Stimulated activated CD4-positive, alpha-beta T cell treated with anti-CD3 and anti-CD28 coated beads, TNF-alpha, amount 100 ng/mL, for 48 hours (primary cell): ENCODE data around the gene JAML.
A peak's percentile ranks its signal among the peaks of the same experiment; 100 is the strongest.

Experiments used
- DNase-seq, 3 donors: peaks; one replicate each; pipeline ENCODE4 v3.0.0-alpha.2; 2020; ENCODE audit warnings: low read depth in 3 of 3

JAML gene

DNA sequence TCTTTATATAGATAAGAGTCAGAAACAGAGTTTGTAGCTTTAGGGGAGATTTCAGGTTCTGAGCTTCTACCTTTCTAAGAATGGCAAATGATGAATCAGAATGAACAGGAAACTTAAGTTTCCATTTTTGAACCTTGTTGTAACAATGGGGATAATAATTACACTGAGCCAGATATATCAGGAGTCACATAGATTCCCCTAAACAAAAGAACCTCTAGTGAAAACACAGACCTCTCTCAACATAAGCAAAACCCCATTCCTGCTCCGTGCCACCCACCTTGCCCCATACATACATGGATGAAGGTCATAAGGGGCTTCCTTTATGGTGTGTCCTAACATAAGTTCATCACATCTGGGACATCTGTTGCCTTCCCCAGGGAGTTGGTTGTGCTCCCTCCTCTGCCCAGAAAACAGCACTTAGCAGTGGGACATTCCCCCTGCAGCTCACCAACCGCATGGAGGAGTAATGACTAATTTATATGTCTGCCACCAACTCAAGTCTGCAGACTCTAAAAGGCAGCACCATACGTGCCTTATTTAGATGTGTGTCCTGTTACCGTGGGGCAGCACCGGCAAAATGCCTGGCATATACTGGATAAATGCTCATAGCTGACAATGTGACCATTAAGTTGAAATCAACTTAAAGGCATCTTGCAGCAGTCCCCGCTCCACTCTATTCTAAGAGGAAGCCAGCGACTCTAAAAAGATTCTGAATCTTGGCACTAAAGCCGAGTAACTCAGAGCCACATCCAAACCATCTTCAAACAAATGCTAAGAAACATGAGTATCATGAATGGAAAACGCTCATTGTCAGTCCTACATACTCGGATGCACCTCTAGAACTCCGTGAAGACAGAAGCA, 8.0 kb downstream of the JAML start:
- peak in 2 of 3 donors; percentile 40 to 49 for DNase-seq

DNA sequence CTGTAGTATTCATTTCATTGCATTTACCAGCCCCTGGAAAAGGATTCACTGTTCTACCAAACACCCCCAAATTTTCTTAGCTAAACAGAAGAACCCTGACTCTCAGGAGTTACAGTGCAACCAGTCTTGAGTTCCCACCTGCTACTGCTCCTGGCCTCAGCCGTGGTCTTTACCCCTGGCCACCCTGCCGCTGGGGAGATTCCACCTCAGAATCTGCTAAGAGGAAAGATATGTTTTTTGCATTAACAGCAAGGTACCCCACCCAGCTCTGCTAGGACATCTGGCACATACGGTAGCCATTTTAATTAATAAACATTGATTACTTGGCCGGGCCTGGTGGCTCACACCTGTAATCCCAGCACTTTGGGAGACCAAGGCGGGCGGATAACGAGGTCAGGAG, 9.0 kb downstream of the JAML start:
- DNase-seq = no peak

DNA sequence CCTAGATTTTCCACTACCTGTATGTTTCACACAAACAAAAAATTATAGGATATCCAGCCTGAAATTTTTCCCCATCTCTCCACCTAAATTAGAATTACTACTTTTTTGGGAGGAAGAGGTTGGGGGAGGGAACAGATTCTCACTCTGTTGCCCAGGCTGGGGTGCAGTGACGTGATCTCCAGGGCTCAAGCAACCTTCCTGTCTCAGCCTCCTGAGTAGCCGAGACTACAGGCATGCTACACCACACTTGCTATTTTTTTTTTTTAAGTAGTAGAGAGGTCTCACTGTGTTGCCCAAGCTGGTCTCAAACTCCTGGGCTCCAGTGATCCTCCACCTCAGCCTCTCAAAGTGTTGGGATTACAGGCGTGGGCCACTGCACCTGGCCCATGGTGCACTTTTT, 9.5 kb downstream of the JAML start:
- DNase-seq = no peak

DNA sequence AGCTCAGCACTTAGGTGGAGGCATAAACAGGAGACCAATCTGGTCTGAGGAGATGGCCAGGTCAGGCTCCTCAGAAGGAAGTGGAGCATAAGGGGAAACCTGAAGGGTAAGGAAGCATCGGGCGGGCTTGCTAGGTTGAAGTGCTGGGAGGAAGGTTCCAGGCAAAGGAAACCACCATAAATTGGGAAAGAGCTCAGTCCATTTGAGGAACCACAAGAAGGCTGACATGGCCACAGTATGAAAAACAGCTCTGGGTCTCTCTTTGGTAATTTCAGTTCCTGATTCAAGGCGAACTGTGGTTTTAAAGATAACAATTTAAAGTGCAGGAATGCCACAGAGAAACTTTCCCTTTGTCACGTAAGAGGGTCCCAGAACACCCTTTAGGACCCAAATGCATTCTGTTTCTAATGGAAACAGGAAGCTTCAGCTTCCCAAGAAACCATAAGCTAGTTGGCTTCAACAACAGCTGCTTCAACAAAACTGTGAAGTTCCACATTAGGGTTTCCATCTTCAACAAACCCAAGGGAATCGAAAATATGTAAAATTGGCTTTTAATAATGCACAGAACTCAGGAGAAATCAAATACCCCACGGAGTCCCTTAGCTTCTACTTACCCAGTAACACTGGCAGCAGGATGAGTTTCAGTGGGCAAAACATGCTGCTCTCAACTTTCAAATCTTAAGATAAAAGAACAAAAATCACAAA, 10.4 kb downstream of the JAML start:
- no peak for DNase-seq

DNA sequence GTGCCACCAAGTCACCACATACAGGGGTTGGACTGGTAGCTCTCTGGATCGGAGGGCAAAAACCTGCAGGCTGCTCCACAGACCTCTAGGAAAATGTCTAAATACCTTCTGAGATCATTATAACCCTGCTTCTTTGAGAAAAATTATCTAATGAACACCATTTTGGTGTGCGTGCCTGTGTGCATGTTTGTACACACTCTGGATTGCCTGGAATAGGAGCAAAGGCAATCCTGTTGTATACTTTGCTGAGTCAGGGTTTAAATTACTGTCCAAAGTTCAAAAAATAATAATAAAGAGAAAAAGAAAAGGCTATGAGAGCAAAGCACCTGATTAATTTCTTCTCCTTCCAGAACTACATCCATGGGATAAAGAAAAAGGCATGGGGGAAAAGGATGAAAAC, 11.0 kb downstream of the JAML start:
- DNase-seq = no peak

DNA sequence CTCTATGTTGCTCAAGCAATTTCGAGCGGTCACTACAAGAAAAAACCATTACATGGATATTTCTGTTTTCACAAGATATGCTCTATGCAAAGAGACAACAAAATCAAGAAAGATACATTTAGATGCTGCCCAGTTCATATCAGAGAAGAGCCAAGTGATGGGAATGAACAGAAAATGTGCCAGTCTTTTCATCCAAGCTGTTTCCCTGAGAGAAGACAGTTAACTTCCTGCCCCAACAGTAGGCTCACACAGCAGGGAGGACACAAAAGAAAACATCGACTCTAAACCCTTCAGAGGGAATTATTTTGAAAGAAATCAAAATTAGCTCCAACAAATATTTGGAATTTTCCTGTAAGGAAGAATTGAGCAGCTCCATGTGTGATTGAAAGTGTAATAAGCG, 11.6 kb downstream of the JAML start:
- DNase-seq = no peak

DNA sequence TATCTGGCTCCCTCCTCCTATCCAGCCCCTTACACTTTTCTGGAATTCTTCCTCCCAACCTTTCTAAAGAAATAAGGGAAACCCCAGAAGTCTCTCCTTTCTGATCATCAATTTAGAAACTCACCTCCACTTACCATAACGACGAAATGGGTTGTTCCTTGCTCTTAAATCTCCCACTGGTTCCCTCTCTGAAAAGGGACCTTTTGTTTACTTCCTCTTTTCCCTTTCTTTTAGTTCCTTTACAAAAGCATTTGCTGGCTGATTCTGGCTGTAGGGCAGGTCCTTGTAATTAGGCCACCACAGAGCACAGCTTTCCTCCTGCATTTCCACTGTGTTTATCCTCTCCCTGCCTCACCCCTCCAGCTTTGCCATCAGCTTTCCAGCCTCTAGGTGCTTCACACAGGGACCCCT, 12.0 kb downstream of the JAML start:
- no peak for DNase-seq

DNA sequence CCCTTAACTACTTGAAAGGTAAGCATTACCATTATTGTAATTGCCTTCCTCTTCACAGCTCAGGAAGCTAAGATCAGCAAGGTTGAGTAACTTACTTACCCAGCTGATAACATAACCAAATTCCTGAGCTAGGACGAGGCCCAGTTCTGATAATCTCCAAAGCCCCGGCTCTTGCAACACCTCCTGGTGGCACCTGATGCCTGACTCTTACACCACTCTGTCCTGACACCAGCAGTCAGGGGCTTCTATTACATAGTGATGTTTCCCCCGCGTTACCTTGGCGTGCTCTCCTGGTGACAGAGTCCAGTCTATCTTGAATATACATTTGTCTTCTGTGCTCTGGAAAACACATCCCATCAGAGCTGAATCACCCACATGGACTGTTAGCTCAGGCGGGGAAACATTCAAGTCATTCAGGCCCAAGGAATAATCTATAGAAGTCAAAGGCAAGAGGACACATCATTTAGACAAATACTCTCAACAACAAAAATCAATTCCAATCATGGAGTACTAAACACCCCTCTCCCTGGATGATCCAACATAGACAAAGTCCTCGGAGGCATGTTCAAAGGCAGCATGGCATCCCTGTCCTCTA, 12.6 kb downstream of the JAML start:
- no peak for DNase-seq

DNA sequence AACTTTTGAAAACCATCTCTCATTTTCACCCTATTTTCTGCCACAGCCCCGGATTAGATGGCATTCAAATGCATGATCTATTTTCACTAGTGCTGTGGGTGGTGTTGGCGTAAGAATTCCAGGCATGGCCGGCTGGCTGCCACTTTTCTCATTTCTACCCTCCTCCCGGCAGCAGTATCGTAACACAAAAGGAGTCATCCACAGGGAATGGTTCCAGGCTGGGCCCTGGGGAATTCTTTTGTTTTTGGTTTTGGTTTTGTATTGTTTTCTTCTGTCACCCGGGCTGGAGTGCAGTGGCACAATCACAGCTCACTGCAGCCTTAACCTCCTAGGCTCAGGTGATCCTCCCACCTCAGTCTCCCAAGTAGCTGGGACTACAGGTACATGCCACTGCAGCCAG, 13.8 kb downstream of the JAML start:
- no peak for DNase-seq

DNA sequence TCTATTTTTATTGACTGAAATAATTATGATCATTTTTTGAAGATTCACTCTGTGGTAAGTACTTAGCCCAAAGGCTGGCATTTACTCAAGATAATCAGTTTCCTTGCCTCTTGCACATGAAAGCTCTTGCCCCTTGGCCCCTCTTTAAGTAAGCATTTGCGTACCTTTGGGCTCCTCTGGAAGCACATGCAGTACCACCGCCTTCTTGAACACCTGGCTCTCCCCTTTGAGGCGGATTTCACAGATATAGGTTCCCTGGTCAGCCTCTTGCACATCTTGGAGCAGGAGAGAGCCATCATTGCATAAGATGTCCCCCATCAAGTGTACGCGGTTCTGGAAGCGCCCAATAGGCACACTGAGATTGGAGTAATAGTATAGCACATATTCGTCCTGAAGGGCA, 14.5 kb downstream of the JAML start:
- no peak for DNase-seq

DNA sequence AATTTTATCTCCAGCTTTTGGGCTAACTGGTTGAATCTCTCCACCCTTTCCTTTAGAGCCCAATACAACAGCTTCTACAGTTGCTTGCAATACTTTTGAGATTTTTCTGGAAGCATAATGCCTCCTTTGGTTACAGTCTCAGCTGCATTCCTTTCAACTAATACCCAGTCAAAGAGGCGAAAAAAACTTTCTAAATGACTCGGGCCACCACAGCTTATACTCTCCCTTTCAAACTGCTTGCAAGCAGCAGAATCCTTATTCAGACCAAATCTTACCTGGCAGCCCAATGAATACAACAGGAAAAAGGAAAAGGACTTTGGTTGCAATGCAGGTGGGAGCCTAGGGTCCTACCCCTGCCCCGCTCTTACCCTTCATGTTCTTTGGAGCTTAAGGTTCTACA, 15.8 kb downstream of the JAML start:
- DNase-seq = no peak

DNA sequence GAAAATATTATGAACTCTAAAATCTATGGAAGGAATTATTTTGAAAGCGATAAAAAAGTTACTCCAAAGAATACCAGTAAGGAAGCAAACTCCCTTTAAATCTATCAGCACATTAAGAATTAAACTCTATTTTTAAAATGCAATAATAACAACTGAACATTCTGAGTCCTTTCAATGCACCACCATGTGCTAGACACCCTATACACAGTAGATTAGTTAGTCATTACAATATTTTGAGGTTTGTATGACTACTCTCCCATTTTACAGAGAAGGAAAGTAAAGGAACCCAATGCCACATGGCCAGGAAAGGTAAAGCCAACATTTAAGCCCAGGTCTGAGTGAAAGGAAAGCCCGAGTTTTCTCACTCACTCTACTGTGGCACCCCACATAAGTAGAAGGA, 17.7 kb downstream of the JAML start:
- DNase-seq = no peak

DNA sequence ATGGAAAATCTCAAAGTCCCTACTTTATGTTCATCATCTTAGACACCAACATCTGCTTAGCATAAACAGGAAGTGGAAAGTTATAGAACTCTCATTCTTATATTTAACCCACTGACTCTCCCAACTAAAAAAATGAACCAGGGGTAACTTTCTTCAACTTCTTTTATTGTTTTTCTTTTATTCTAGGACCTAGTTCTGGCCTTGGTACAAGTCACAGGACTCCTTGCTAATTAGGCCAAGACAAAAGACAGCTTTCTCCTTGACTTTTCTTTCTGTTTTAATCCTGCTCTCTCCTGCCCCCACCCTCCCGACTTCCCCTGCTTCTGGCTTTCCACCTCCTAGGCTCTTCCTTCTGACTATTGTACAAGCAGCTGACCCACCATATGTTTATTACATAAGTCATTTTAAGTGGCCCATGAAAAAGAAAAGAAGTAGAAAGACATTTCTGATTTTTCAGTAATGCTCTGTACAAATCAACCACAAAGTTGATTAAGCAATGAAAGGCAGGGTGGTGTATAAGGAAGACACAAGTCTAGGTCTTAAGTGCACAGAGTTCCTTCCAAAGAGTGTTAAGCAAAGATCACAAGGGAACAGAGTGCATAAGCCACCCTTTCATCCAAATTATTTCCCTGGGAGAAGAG, 18.3 kb downstream of the JAML start:
- DNase-seq = no peak

DNA sequence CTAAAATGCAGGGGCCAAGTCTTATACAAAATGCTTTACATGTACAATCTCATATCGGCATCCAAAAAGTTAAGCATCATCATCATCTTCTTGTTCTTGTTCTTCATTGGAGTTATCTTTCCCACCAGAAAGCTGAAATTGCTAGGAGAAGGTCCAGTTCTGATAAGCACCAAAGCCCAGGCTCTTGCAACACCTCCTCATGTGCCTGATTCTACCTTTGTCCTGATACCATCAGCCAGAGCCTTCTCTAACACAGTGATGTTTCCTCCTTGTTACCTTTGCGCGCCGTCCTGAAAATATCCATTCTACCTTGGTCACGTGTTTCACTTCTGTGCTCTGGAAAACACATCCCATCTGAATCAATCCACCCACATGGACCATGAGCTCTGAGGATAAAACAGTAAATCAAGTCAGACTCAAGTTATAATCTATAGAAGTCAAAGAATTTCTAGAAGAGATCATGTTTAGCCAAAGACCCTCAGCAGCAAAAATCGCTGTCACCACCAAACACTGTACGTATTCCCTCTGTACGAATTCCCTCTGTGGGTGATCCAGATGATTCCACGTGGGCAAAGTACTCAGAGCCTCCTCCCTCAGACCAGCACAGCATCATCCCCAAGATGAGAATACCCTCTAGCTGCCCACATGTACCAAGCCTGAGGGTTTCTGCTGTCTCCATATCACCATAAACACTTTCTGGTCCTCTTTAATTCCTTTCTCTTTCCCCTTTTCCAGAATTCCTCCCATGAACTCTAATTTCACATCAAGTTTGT, 19.0 kb downstream of the JAML start:
- no peak for DNase-seq

DNA sequence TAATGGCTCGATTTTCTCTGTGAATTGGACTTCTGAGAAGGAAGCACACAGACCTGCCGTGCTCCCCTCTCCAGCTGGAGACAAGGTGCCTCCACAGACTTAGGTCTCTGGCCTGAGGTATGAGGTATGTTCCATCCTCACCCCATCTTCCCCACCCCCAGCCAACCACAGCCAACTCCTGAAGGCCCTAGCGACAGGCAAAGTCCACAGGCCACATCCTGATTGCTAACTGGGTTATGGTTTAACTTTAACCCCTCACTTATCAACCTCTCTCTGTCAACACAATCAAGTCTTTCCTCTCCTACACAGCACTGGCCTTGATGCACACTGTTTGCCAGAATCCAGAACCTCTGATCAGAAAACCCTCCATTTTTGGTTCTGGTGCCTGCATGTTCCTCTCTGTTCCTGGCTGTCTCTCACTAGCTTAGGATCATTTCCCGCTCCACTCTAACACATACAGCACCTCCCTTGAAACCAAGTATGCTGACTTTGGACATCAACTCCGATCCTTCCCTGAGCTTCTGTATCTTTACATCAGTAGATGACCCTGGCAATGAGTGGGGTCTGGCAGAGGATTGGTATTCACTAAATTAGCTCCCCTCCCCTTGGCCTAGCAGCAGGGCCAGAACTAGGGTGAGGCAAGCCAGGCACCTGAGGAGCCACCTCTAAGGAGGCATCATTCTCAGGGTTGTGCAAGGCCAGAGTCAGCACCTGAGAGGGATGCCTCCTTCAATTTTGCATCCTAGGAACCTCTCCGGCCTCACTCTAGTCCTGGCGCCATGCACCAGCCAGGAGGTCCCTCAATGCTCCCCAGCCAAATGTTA, 22.0 kb downstream of the JAML start:
- peak in 1 of 3 donors; percentile 57 for DNase-seq

DNA sequence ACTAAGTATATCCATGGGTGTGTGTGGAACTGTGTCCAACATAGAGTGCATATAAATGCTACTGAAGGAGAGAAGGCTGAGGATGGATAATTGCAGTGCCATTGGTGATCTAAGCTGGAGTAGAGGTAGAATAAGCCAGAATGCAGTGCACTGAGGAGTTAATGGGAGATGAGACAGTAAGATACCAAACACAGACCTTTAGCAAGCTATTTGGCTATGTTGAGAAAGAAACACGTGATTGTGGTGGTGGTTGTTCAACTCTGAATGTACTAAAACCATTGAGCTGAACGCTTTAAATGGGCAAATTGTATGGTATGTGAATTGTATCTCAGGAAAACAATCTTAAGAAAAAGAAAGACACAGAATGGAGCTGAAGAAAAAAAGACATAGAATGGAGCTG, 22.8 kb downstream of the JAML start:
- no peak for DNase-seq

DNA sequence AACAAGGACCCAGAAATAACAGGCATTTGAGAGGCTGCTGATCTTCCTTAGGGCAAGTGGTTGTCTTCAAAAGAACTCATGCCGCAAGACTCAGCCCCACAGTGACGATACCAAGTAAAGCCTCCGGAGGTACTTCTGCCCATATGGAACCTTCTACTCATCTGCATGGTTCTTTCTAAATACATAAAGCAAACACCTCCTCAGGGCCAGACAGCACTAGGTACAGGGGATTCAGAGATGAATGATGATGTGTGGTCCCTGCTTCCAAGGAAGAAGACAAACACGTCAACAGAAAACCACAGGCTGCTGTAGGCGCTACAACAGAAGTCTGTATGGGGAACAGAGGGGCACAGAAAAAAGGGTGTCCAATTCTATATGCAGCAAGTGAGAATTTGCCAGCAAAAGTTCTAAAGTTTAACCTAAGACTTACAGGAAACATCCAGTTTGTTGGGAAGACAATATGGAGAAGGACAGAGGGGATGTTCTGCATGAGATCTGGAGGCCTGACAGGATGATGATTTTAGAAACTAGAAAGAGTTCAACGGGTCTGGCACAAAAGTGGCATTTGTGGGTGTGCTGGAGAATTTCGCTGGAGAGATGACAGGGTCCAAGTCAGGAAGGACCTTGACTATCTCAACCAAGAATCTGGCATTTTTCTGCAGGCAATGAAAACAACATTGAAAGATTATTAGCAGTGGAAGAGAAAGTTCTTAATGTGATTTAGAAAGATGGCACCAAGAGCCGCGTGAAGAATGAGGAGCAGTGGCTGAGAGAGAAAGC, 23.7 kb downstream of the JAML start:
- peak in 2 of 3 donors; percentile 49 to 63 for DNase-seq

DNA sequence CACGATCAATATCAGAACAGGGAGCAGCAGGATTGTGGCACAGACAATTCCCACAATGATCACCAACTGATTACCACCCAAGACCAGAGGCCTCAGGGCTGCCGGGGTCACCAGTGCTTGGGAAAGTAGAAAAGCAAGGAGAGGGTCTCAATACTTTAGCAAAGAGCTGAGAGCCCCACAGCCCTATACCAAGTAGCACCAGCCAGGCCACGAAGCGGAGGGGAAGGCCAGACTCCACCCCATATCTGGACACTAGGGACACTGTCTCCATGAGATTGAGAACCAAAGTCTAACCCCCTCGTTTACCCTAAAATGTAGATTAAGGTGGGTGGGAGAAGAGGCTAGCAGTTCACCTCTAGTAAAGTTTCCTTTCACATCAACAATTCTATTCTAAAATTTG, 24.3 kb downstream of the JAML start:
- no peak for DNase-seq

DNA sequence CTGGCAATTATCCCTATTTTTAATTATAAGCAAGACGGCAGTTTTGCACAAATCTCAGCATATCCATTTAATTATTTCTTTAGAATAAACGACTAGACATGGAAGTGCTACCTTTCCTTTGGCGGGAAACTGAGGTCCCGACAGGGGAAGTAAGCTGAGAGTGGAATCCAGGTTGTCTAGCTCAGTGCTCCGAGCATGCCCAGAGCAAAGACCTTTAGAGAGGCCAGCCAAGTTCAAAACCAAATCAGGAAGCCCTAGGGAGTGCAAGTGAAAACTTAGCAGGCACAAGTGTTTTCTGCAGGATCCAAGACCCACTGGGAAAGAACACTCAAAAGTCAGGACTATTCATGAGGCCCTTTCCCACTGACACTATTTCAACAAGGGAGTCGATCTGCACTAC, 25.7 kb downstream of the JAML start:
- no peak for DNase-seq

DNA sequence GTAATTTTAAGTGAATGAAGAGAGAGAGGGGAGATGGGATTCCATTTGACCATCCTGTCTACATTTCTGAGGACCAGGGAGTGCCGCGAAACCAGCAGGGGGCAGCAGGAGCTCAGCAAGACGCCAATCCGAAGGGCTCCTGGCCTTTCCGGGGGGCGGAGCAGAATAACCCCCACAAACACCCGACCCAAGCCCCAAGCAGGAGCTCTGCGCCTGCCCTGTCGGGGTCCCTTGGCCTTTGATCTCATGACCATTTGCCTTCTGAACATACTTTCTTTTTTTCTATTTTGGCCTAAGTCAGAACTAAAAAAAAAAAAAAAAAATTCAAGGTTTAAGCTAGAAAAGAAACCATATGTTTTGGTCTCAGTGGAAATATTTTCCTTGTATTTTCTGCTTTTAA, 26.4 kb downstream of the JAML start:
- DNase-seq = peak; percentile 67 to 89 (median 71)
